ENCODE results near the gene ZNF471.

The ZNF471 gene

DNA sequence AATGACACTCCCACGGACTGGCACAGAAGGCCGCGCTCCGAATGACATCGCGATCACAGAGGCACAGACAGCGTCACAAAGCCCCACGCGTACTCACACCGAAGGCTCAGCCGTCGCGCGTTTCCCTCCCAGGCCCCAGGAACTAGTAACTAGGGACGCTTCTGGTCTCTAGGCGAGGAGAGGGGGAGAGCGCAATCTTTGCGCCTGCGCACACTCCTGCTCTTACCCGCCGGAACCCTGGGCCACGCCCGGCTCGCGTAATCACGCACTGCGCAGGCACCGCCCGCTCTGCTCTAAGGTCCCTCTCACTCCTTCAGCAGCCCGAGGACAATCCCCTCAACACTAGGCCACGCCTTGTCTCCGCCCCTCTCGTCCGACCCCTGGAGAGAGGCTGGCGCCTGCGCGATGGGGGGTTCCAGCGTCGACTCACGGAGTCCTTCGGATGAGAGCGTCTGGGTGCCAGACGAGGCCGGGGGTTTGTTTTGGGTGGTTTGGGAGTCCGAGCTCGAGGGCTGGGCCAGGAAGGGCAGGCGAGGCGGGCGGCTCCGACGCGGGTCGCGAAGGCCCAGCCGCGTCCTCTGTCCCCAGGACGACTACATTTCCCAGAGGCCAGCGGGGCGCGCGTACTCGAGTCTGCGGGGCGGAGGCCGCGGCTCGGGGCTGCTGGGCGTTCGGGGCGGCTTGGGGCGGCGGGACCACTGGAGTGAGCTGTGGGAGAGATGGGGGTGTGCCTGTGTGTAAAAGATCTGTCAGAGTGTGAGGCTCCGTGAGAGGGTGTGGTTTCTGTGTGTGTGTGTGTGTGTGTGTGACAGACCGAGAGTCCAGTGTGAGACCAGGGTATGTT is at the start of gene ZNF471:
ZNF471 (plus strand) TSS at position 410 of the 844 bp plus-strand sequence. CDS start 3,717 bp downstream, outside the sequence.
- peak; percentile 85 for DNase-seq

DNA sequence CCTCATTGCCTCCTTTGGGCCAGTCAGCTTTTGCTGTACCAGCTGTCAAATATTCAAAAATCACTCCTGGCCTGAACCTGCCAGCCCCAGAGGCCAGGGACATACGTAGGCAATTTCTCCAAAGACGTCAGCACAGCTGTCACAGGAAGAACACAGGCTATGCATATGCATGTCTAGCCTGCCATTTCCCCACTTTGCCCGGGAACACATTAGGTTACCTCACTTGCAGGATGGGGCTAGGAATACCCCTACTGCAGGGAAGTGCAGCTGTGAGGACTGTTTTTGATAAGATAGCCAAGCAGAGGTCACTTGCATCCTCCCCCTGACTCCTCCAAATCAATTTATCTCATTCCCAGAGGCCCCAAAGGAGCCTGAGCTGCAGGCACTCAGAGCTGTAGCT is 33.3 kb upstream of the ZNF471 start:
- DNase-seq = no peak

DNA sequence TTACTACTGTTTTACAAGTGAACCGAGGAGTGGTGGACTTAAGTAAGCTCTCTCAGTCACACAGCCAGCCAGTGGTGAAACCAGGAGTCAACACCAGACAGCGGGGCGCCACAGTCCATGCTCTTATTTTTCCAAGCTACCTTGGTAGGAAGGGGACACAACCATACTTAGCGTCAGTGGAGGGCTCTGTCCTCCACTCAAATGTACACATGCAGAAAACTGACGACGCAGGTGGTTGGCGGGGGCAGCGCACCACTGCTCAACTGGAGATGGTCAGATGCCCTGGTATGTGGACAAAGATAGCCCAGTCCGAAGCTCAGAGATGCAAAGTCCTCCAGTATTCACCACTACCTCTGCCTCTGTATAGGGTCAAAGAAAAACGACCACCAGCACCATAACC is 31.6 kb upstream of the ZNF471 start:
- DNase-seq = no peak

GRCh38 chr19:56476651-56477428 is 30.8 kb upstream of the ZNF471 start, which contains the start of gene ZNF667:
Gene ZNF667, minus strand, starts transcription at chr19:56477345. Its CDS starts 14,975 bp downstream, at chr19:56462370.
- DNase-seq = no peak

DNA sequence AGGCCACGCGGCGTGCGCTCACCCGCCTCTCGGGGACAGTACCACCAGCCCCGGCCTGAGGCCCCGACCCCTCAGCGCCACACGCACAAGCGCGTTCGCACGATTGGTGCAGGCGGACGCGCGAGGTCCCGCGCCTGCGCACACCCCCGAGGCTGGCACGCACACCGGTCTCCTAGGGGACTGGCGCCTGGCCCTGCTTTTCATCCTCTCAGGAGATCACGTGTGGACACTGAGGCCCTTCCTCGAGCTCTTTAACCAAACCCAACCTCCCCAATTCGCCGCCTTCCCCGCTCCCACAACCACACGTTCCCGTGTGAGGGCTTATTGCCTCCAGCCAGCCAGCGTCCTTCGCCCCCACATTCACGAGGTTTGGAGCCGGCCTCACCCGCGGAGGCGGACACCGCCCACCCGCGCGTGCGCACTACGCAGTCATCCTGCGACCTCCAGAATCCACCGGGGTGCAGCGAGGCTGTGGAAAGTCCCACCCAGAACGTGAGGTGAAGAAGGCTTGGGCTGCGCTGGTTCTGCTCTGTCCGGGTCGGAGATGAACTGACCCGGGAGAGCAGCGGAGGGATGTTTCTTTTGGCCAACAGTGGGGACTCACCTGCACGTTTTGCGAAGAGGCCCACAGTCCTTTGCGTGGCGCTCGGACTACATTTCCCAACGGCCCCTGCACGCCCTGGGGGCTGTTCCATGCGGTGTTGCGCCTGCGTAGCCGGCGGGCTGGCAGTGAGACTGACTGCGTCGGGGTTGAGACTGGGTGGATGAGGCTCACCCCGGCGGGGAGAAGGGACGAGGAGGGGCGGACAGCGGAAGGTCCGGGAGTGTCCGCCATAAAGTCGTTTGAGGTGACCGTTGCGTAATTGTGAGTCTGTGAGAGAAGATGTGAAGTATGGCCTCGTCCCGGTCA is 30.0 kb upstream of the ZNF471 start:
- DNase-seq = no peak

GRCh38 chr19:56491399-56491798 is 16.3 kb upstream of the ZNF471 start:
- DNase-seq = no peak

GRCh38 chr19:56504581-56504980 is 3.1 kb upstream of the ZNF471 start:
- DNase-seq = no peak

- no peak for DNase-seq
Observed at GRCh38 chr19:56508290-56508778, 679 bp downstream of the ZNF471 start.

DNA sequence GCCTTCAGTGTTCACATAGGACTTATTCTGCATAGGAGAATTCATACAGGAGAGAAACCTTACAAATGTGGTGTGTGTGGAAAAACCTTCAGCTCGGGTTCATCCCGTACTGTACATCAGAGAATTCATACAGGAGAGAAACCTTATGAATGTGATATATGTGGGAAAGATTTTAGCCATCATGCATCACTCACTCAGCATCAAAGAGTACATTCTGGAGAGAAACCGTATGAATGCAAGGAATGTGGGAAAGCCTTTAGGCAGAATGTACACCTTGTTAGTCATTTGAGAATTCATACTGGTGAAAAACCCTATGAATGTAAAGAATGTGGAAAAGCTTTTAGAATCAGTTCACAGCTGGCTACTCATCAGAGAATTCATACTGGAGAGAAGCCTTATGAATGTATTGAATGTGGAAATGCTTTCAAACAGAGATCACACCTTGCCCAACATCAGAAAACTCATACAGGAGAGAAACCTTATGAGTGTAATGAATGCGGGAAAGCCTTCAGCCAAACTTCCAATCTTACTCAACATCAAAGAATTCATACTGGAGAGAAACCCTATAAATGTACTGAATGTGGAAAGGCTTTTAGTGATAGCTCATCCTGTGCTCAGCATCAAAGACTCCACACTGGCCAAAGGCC is 17.7 kb downstream of the ZNF471 start:
- no peak for DNase-seq

DNA sequence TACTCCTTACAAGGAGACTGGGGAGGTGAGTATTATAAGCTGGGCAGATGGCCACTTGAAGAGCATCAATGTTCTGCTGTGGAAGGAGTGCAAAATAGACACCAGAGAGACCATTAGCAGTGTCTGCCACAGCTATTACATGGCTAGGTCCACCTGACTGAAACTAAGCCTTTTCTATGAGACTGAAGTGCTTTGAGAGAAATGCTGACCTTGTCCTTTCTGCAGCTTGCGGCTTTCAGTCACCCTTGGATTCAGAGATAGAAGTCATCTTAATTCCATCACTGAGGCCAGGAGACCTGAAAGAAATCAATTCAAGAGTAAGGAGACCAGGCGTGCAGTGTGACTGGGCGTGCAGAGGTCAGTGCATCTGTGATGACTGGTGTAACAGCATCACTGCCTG is 29.8 kb downstream of the ZNF471 start:
- no peak for DNase-seq

DNA sequence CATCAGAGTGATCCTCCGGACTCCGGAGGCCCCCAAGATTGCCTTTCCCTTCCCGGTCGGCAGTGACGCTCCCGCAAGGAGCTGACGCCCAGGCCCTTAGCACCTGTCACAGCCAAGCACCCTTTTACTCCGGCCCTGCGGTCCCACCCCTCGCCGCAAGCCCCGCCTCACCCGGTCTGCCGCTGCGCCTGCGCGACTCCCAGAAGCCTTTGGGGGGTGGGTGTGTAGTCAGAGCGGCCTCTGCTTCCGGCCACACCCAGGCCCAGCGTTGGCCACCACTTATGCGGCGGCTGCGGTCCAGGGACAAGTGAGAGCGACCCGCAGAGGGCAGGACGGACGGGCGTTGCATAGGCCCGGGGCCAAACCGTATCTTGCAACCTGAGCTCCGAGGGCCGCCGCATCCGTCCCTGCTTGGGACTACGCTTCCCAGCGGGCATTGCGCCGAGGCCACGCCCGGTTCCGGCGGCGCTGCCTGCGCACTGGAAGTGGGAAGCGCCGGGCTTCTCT is 30.7 kb downstream of the ZNF471 start:
- DNase-seq = peak; percentile 74

GRCh38 chr19:56538761-56539263 is 31.2 kb downstream of the ZNF471 start, which contains the start of gene ZFP28:
Gene ZFP28, plus strand, starts transcription at chr19:56538948. Its CDS starts 71 bp downstream, at chr19:56539019.
- no peak for DNase-seq

- DNase-seq = no peak
Observed at GRCh38 chr19:56543776-56544175, 36.1 kb downstream of the ZNF471 start.

DNA sequence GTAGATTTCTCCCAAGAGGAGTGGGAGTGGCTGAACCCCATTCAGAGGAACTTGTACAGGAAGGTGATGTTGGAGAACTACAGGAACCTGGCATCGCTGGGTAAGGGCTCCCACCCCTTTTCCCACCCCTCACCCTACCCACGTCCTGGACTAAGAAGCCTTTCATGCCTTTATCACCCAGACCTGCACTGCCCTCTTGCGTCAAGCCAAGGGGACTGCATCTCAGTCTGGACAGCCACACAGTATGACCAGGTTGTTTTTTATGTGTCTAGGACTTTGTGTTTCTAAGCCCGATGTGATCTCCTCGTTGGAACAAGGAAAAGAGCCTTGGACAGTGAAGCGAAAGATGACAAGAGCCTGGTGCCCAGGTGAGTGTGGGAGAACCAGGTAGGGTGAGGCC is 39.9 kb downstream of the ZNF471 start:
- no peak for DNase-seq

DNA sequence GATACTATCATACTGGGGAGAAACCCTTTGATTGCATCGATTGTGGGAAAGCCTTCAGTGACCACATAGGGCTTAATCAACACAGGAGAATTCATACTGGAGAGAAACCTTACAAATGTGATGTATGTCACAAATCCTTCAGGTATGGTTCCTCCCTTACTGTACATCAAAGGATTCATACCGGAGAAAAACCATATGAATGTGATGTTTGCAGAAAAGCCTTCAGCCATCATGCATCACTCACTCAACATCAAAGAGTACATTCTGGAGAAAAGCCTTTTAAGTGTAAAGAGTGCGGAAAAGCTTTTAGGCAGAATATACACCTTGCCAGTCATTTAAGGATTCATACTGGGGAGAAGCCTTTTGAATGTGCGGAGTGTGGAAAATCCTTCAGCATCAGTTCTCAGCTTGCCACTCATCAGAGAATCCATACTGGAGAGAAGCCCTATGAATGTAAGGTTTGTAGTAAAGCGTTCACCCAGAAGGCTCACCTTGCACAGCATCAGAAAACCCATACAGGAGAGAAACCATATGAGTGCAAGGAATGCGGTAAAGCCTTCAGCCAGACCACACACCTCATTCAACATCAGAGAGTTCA is 46.7 kb downstream of the ZNF471 start:
- DNase-seq = no peak

DNA sequence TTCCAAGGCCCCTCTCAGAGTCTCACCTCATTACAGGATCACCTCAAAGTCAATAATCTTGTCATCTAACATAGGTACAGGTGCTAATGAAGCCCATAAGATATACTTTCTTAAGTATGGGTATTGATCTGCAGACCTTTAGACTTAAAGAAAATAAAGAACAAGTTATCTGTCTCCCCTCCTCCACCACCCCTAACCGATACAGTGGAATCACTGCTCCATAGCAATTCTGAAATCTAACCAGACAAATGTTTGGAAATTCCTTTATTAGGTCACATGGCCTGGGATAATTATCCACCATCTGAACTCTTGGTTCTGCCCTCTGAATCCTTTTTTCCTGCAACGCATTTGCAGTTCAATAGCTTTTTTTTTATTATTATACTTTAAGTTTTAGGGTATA is 55.1 kb downstream of the ZNF471 start:
- no peak for DNase-seq

- DNase-seq = no peak
Observed at GRCh38 chr19:56566904-56567273, 59.2 kb downstream of the ZNF471 start.

- peak; percentile 81 for DNase-seq
Observed at GRCh38 chr19:56567274-56568120, 59.8 kb downstream of the ZNF471 start, which contains the start of gene ZNF470. Gene ZNF470, plus strand, starts transcription at chr19:56567468. Its CDS starts 2,844 bp downstream, at chr19:56570312.

DNA sequence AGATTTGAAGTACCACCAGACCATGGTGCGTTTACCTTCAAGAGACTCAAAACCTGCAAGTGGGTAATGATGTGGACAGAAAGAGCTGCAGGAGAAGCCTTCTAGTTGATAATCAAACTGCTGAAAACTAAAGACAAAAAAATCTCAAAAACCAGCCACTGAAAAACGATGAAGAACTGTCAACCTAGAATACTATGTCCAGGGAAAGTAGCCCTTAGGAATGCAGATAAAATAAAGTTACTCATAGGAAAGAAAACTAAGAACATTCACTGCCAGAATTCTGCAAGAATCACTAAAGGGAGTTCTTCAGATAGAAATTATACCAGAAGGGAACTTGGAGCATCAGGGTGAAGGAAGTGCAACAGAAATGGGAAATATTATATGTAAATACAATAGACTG is 64.9 kb downstream of the ZNF471 start:
- no peak for DNase-seq

GRCh38 chr19:56573914-56574313 is 66.3 kb downstream of the ZNF471 start:
- DNase-seq = no peak
